IPS DF 6.9 (cell line): ENCODE data around the gene PFKM.
"Not testable (repeated sequence)": the region's sequence is repeated elsewhere in the genome, so short reads cannot be mapped to it uniquely, and the experiment has no call there.

Experiments
- DNase-seq: peaks from one replicate; pipeline ENCODE4 v3.0.0-alpha.2; 2013; ENCODE audit warnings: low read depth, low spot score
- H3K27ac ChIP-seq: one replicate; pipeline ENCODE4 v1.5.1; 2013; ENCODE audit warnings: low read length, control low read depth
- H3K27me3 ChIP-seq: 2 replicates; pipeline ENCODE4 v1.6.1; 2013; ENCODE audit warnings: mild to moderate bottlenecking, low read length; ENCODE audit not compliant: control insufficient read depth, insufficient read depth
- H3K36me3 ChIP-seq: 2 replicates; pipeline ENCODE4 v1.6.1; 2013; ENCODE audit warnings: low read length; ENCODE audit not compliant: control insufficient read depth, insufficient read depth
- H3K4me1 ChIP-seq: 2 replicates; pipeline ENCODE4 v1.6.1; 2013; ENCODE audit warnings: low read length; ENCODE audit not compliant: control insufficient read depth, insufficient read depth
- H3K4me3 ChIP-seq: 2 replicates; pipeline ENCODE4 v1.5.1; 2013; ENCODE audit warnings: mild to moderate bottlenecking, low read length
- H3K9me3 ChIP-seq: 2 replicates; pipeline ENCODE4 v1.6.1; 2013; ENCODE audit warnings: low read length, inconsistent platforms; ENCODE audit not compliant: control insufficient read depth, insufficient read depth
- WGBS: extraction: QIAGEN DNeasy Blood & Tissue Kit; methylation state at CpG from one replicate; pipeline ENCODE4 v1.1.7; 2013; ENCODE audit warnings: mixed read lengths, missing lambda C conversion rate; ENCODE audit not compliant: insufficient read length, insufficient coverage; 5-methylcytosine and 5-hydroxymethylcytosine counted together

Gene PFKM

GRCh38 chr12:48110691-48111311 is 8.4 kb upstream of the PFKM start:
- no peak overlapping the region for H3K27ac ChIP-seq
- H3K4me3 ChIP-seq, result no peak overlapping the region
- WGBS, result no CpG with 5 or more reads among the region's 1 CpG
- DNase-seq, result no peak
- H3K9me3 ChIP-seq, result no peaks in the 10 kb centered on the region
- H3K36me3 ChIP-seq, result no peaks in the 10 kb centered on the region
- no peaks in the 10 kb centered on the region for H3K4me1 ChIP-seq
- H3K27me3 ChIP-seq, result no peaks in the 10 kb centered on the region

- not testable (repeated sequence) for H3K4me3 ChIP-seq, H3K36me3 ChIP-seq, H3K9me3 ChIP-seq, H3K27me3 ChIP-seq, H3K27ac ChIP-seq, DNase-seq, H3K4me1 ChIP-seq
- no CpG with 5 or more reads among the region's 5 CpGs for WGBS
Measured at GRCh38 chr12:48111312-48111693, 7.9 kb upstream of the PFKM start.

- no peak for DNase-seq
- no peaks in the 10 kb centered on the region for H3K36me3 ChIP-seq
- H3K27ac ChIP-seq, result no peak overlapping the region
- WGBS, result no CpG with 5 or more reads among the region's 1 CpG
- no peaks in the 10 kb centered on the region for H3K9me3 ChIP-seq
- H3K27me3 ChIP-seq, result no peaks in the 10 kb centered on the region
- no peak overlapping the region for H3K4me3 ChIP-seq
- H3K4me1 ChIP-seq, result no peaks in the 10 kb centered on the region
Measured at GRCh38 chr12:48115957-48116356, 3.2 kb upstream of the PFKM start.

GRCh38 chr12:48118284-48118871 is 786 bp upstream of the PFKM start:
- no CpG with 5 or more reads among the region's 3 CpGs for WGBS
- no peak for DNase-seq
- no peaks in the 10 kb centered on the region for H3K27me3 ChIP-seq
- H3K27ac ChIP-seq, result no peak overlapping the region
- no peaks in the 10 kb centered on the region; the same call in 1 of the 2 replicates for H3K36me3 ChIP-seq
- H3K4me3 ChIP-seq, result no peak overlapping the region
- no peaks in the 10 kb centered on the region for H3K9me3 ChIP-seq
- no peaks in the 10 kb centered on the region for H3K4me1 ChIP-seq

GRCh38 chr12:48119834-48120195 is 651 bp downstream of the PFKM start:
- H3K27me3 ChIP-seq, result no peaks in the 10 kb centered on the region
- H3K27ac ChIP-seq, result no peak overlapping the region
- H3K4me3 ChIP-seq, result peak overlapping the region; percentile 83; the same call in 1 of the 2 replicates
- H3K4me1 ChIP-seq, result no peaks in the 10 kb centered on the region
- H3K36me3 ChIP-seq, result peaks cover 2% of the 10 kb centered on the region; the same call in 1 of the 2 replicates
- no peak for DNase-seq
- no CpG with 5 or more reads among the region's 5 CpGs for WGBS
- no peaks in the 10 kb centered on the region for H3K9me3 ChIP-seq

- Histone ChIP-seq H3K36me3 (peaks cover 2% of the 10 kb centered on the region; the same call in 1 of the 2 replicates), H3K9me3 (no peaks in the 10 kb centered on the region), H3K4me3 (no peak overlapping the region), H3K27me3 (no peaks in the 10 kb centered on the region), H3K27ac (no peak overlapping the region), H3K4me1 (no peaks in the 10 kb centered on the region)
- no CpG with 5 or more reads among the region's 1 CpG for WGBS
- no peak for DNase-seq
Measured at GRCh38 chr12:48121522-48121921, 2.4 kb downstream of the PFKM start.

- no CpG with 5 or more reads among the region's 2 CpGs for WGBS
- Histone ChIP-seq H3K27ac (no peak overlapping the region), H3K4me1 (no peaks in the 10 kb centered on the region), H3K4me3 (no peak overlapping the region), H3K36me3 (peaks cover 2% of the 10 kb centered on the region; the same call in 1 of the 2 replicates), H3K27me3 (no peaks in the 10 kb centered on the region), H3K9me3 (no peaks in the 10 kb centered on the region)
- no peak for DNase-seq
Measured at GRCh38 chr12:48122065-48122834, 3.1 kb downstream of the PFKM start.

- H3K4me1 ChIP-seq, result no peaks in the 10 kb centered on the region
- no peak overlapping the region for H3K4me3 ChIP-seq
- no CpG with 5 or more reads among the region's 4 CpGs for WGBS
- no peaks in the 10 kb centered on the region for H3K27me3 ChIP-seq
- H3K27ac ChIP-seq, result no peak overlapping the region
- H3K36me3 ChIP-seq, result peaks cover 2% of the 10 kb centered on the region; the same call in 1 of the 2 replicates
- H3K9me3 ChIP-seq, result no peaks in the 10 kb centered on the region
- DNase-seq, result no peak
Measured at GRCh38 chr12:48123169-48123568, 4.0 kb downstream of the PFKM start.

GRCh38 chr12:48125542-48125941 is 6.4 kb downstream of the PFKM start:
- not testable (repeated sequence) for H3K27me3 ChIP-seq, H3K27ac ChIP-seq, DNase-seq, H3K4me3 ChIP-seq, H3K36me3 ChIP-seq, H3K4me1 ChIP-seq, H3K9me3 ChIP-seq
- WGBS, result no CpG with 5 or more reads among the region's 5 CpGs

- WGBS, result no CpG with 5 or more reads among the region's 4 CpGs
- peaks cover 2% of the 10 kb centered on the region; the same call in 1 of the 2 replicates for H3K36me3 ChIP-seq
Measured at GRCh38 chr12:48125985-48126384, 6.8 kb downstream of the PFKM start.

More at GRCh38 chr12:48125985-48126384, 6.8 kb downstream of the PFKM start:
- Histone ChIP-seq H3K4me1 (no peaks in the 10 kb centered on the region), H3K9me3 (no peaks in the 10 kb centered on the region), H3K27ac (no peak overlapping the region), H3K27me3 (no peaks in the 10 kb centered on the region), H3K4me3 (no peak overlapping the region)
- DNase-seq, result no peak
